GM19468 (cell line): ENCODE measurements around the gene PDE6C.

Source experiments
- ATAC-seq: cut with Tn5 transposase; IDR thresholded peaks from one replicate; pipeline ENCODE4 v1.9.1; 2021; ENCODE audit warnings: mild to moderate bottlenecking, moderate library complexity, moderate number of reproducible peaks; ENCODE audit not compliant: unreplicated experiment; ENCODE audit errors: extremely low read depth

The PDE6C gene

GRCh38 chr10:93612311-93612710, at the start of gene PDE6C:
Gene PDE6C, plus strand, starts transcription at chr10:93612537. Its CDS starts 189 bp downstream, at chr10:93612726.
- ATAC-seq: no peak

- ATAC-seq: no peak
Observed at GRCh38 chr10:93565446-93565845, 46.9 kb upstream of the PDE6C start.

GRCh38 chr10:93566435-93567276, 45.7 kb upstream of the PDE6C start, which contains the start of gene FFAR4:
Gene FFAR4, plus strand, starts transcription at chr10:93566665. Its CDS starts 56 bp downstream, at chr10:93566721.
- ATAC-seq: no peak

- no peak for ATAC-seq
Observed at GRCh38 chr10:93567277-93568104, 44.8 kb upstream of the PDE6C start.

DNA sequence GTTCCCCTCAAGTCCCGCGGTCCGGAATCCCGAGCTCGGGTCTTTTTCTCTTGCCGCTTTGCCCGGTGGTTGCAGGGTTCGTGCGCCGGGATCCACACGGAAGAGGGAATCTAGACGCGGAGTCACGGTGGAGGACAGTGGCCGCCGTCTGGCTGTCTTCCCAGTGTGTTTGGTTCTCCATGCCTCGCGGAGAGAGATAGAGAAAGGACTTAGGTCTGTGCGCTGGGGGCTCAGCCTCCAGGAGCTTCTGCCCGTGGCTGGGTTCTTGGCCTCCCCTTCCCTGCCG, 44.3 kb upstream of the PDE6C start:
- no peak for ATAC-seq

DNA sequence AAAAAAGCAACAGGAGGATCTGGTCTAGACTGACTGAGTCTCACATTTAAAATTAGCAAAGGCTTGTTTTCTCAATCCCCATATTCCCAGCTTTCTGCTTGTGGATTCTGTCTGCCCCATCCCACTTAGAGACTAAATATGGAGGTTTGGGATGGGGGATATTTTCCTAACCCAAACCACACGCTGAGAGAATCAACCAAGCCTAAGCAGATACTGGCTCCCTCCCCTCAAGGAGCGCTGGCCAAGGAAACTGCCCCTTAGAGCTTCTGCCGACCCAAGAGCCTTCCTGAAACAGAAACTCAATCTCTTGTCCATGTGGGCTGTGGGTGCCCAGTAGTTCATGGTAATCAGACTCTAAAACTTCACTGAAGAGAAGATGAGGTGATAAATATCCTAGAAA, 42.0 kb upstream of the PDE6C start:
- ATAC-seq: no peak

GRCh38 chr10:93572606-93573005, 39.7 kb upstream of the PDE6C start:
- no peak for ATAC-seq

DNA sequence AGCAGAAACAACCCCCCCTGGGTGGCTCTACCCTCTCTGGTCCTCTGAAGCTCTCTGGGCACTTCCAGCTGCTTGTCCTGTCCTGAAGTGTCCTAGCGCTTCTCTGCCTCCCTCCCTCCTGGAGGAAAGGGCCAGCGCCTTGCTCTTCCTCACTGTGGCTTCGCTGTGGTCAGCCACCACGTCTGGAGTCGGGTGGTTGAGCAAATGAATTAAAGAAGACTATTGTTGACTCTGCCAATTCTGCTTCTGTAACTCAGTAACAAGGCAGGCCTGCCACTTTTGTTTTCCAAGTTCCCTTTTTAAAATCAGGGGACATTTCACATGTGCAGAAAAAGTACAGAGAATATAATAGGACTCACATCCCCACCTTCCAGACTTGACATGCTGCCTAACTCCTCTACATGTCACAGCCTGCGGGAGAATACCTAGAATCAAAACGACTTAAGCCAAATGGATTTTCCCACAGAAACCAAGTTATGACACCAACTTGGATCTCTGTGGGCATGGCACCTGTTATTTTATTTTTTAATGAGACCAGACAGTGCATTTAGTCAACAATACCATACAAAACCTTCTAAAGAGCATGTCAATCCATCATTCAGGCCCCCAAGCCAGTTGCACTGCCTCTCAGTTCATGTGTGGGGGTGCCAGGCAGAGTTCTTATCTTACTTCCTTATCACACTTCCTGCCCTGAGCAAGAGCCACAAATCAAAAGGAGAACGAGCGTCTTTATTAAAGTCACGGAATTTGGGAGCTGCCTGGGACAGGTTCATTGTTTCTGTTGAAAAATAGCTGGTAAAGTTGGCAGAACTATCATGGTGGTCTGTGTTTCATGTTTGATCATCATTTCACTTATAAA, 39.1 kb upstream of the PDE6C start:
- ATAC-seq: no peak

DNA sequence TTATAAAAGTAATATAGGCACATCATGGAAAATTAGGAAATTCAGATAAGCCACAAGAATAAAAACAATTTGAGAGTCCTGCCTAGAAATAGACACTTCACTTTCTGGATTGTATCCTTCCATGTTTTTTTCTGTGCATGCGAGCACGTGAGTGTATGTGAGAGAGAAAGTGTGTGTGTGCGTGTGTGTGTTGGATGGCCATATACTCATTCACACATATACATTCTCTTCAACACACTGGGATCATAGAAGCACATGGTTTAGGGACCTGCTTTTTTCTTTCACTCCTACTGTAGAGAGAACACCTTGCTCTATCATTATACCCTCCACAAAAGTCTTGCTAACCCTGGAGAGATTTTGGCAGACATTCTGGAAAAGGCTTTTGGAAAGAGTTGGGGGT, 38.4 kb upstream of the PDE6C start:
- no peak for ATAC-seq

DNA sequence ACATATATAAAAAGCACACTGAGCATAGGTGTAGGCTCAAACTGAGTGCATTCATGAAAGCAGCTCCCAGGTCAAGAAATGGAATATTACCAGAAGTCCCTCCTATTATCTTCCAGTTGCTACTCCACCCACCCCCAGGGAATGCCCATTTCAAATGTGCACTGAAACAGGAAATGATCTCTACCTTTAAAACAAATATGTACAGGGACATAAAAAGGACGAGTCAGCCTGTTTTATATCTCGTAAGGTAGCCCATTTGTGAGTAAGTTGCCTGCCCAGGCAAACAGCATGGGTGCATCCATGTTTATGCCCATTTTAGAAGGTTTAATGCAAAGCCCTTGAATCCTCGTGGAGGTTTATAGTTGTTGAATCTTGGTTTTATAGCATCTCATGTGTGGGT, 35.4 kb upstream of the PDE6C start:
- ATAC-seq: no peak

DNA sequence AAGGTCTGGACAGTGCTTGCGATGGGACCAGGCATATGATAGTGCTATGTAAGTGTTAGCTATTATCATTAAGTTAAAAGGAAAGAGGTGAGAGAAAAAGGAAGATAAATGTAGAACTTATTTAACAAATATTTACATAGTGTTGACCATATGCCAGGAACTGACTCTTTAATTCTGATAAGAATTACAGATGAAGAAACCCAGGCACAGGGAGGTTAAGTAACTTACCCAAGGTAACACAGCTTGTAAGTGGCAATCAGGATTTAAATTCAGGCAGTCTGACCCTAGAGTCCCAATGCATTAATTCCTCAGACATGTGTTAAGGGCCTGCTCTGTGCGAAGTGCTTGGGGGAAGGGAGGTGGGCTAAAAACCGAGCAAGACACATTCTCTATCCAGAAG, 34.8 kb upstream of the PDE6C start:
- no peak for ATAC-seq

DNA sequence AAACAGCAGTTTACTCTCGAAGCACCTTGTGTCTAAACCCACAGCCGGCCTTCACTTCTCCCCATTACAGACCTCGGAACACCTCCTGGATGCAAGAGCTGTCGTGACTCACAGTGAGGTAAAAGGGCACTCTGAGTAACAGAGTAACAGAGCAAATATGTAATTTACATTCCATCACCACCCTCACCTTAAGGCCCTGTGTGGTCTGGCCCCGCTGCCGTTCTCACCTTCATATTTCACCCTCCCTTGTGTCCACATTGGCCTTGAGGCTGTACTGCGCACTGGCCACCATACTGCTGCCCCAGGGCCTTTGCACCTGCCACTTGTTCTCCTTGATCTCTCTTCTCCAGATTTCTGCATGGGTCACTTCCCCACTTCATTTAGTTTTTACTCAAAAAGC, 33.2 kb upstream of the PDE6C start:
- ATAC-seq: no peak

- ATAC-seq: no peak
Observed at GRCh38 chr10:93579985-93580711, 32.2 kb upstream of the PDE6C start.

- ATAC-seq: no peak
Observed at GRCh38 chr10:93580828-93581227, 31.5 kb upstream of the PDE6C start.

GRCh38 chr10:93584445-93584844, 27.9 kb upstream of the PDE6C start:
- ATAC-seq: no peak

DNA sequence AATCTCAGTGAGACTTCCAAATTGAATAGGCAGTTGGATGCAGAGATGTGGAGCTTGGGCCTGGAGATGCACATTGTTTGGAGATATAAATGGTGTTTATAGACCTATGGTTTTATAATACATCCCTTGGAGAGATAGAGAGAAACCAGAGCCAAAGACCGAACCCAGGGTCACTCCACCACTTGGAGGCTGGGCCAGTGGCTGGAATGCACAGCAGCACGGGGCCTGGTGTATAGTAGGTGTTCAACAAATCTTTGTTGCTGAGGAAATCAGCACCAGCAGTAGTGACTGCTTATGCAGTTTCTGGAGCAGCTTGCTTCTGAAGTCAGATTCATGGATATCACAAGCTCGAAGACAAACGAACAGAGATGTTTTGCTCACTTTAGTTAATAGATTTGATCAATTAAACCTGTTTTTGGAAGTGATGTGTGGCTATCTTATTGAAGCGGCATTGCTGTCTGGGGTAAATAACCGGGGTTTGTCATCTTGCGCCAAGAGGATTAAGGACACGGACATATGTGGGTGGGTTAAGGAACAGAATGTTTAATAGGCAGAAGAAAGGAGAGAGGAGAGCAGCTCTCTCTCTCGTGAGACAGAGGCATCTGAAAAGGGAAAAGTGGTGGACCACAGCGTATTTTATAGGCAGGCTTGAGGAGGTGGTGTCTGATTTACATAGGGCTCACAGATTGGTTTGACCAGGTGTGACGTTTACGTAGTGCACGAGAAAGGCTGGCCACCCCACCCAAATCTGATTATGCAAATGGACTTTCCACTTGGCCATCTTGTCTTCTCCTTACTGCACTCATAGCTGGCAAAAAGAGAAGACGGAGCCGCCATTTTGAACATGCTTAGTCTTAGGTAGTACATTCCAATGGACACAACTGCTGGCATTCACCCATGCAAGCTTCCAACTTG, 22.4 kb upstream of the PDE6C start:
- no peak for ATAC-seq

GRCh38 chr10:93590638-93591037, 21.7 kb upstream of the PDE6C start:
- ATAC-seq: no peak

- no peak for ATAC-seq
Observed at GRCh38 chr10:93591065-93591808, 21.1 kb upstream of the PDE6C start.
